CD14-positive monocyte (primary cell): ENCODE measurements around the gene PBOV1. TPM values are rescaled to one million over a fixed set of nuclear protein-coding genes. Genes with fewer than 3 reads are reported as not detected.

Experiments used
- DNase-seq, 3 donors: peaks; one replicate each; pipeline ENCODE4 v3.0.0-alpha.2; 2011 to 2022
- H2AFZ ChIP-seq: 2 replicates; pipeline ENCODE4 v1.6.0; 2012; ENCODE audit warnings: mild to moderate bottlenecking, low read depth, low read length, inconsistent platforms; ENCODE audit not compliant: insufficient read depth, poor library complexity, severe bottlenecking
- H3K27ac ChIP-seq, 2 donors: 1 replicate in 1 of 2; 2 replicates in 1 of 2; pipeline ENCODE4 v1.5.1; 2012 to 2013; ENCODE audit warnings: low read length in 2 of 2, control low read depth in 1 of 2, inconsistent platforms in 1 of 2, low read depth in 1 of 2, mild to moderate bottlenecking in 1 of 2
- H3K27me3 ChIP-seq, 2 donors: one replicate each; pipeline versions ENCODE4 v1.6.0 to v1.6.1; 2011 to 2013; ENCODE audit warnings: low read length in 2 of 2; ENCODE audit not compliant: control insufficient read depth in 2 of 2, insufficient read depth in 2 of 2
- H3K36me3 ChIP-seq, 2 donors: replicated peaks in 1 of 2; 1 replicate in 1 of 2; 2 replicates in 1 of 2; pipeline versions ENCODE4 v1.5.1 to v1.6.1; 2012 to 2013; ENCODE audit warnings: low read length in 2 of 2, control low read depth in 1 of 2, inconsistent platforms in 1 of 2, mild to moderate bottlenecking in 1 of 2; ENCODE audit not compliant: insufficient read depth in 2 of 2, control insufficient read depth in 1 of 2
- H3K4me1 ChIP-seq, 2 donors: 1 replicate in 1 of 2; 2 replicates in 1 of 2; pipeline versions ENCODE4 v1.5.1 to v1.6.1; 2012 to 2013; ENCODE audit warnings: low read length in 2 of 2, control low read depth in 1 of 2, inconsistent platforms in 1 of 2, mild to moderate bottlenecking in 1 of 2, moderate library complexity in 1 of 2; ENCODE audit not compliant: insufficient read depth in 2 of 2, control insufficient read depth in 1 of 2
- H3K4me2 ChIP-seq: replicated peaks from 2 replicates; pipeline ENCODE3; 2012; ENCODE audit warnings: low read length, moderate library complexity, mild to moderate bottlenecking; ENCODE audit not compliant: poor library complexity, severe bottlenecking; ENCODE audit errors: extremely low read depth
- H3K4me3 ChIP-seq, 3 experiments: fragments of 200-600 bp in 1 of 3; sonication (generic) in 1 of 3; replicated peaks in 1 of 3; 1 replicate in 2 of 3; 2 replicates in 1 of 3; pipeline ENCODE4 v1.5.1; 2011 to 2013; ENCODE audit warnings: low read length in 3 of 3, mild to moderate bottlenecking in 3 of 3, control low read depth in 2 of 3, low read depth in 2 of 3, inconsistent platforms in 1 of 3, moderate library complexity in 1 of 3
- H3K79me2 ChIP-seq: 2 replicates; pipeline ENCODE4 v1.6.0; 2012; ENCODE audit warnings: mild to moderate bottlenecking, control low read depth, inconsistent platforms, low read length, moderate library complexity; ENCODE audit not compliant: insufficient read depth
- H3K9ac ChIP-seq: 2 replicates; pipeline ENCODE4 v1.6.0; 2017; ENCODE audit warnings: low read length, mild to moderate bottlenecking; ENCODE audit not compliant: insufficient read depth, poor library complexity, severe bottlenecking
- H3K9me3 ChIP-seq, 2 donors: replicated peaks in 1 of 2; 1 replicate in 1 of 2; 2 replicates in 1 of 2; pipeline versions ENCODE4 v1.5.1 to v1.6.1; 2012 to 2013; ENCODE audit warnings: low read length in 2 of 2, control low read depth in 1 of 2; ENCODE audit not compliant: control insufficient read depth in 1 of 2, insufficient read depth in 1 of 2
- H4K20me1 ChIP-seq: 2 replicates; pipeline ENCODE4 v1.6.0; 2012; ENCODE audit warnings: mild to moderate bottlenecking, low read length, control low read depth, moderate library complexity; ENCODE audit not compliant: insufficient read depth
- H3K27ac Mint-ChIP-seq, 7 donors: one replicate each; pipeline ENCODE4 v1.8.0; 2020; ENCODE audit warnings: mild to moderate bottlenecking in 7 of 7, mixed read lengths in 7 of 7, moderate library complexity in 6 of 7, inconsistent platforms in 2 of 7
- H3K27me3 Mint-ChIP-seq, 3 donors: one replicate each; pipeline ENCODE4 v1.8.0; 2021 to 2022; ENCODE audit warnings: low read depth in 3 of 3, mild to moderate bottlenecking in 3 of 3, mixed read lengths in 3 of 3, moderate library complexity in 3 of 3, inconsistent platforms in 1 of 3
- H3K36me3 Mint-ChIP-seq, 2 donors: one replicate each; pipeline ENCODE4 v1.8.0; 2020; ENCODE audit warnings: mixed read lengths in 2 of 2, inconsistent platforms in 1 of 2, mild to moderate bottlenecking in 1 of 2
- H3K4me1 Mint-ChIP-seq: one replicate; pipeline ENCODE4 v1.8.0; 2020; ENCODE audit warnings: mild to moderate bottlenecking, mixed read lengths
- H3K4me3 Mint-ChIP-seq, 2 donors: one replicate each; pipeline ENCODE4 v1.8.0; 2020; ENCODE audit warnings: mild to moderate bottlenecking in 2 of 2, mixed read lengths in 2 of 2, moderate library complexity in 1 of 2
- H3K9me3 Mint-ChIP-seq, 7 donors: one replicate each; pipeline ENCODE4 v1.8.0; 2020 to 2022; ENCODE audit warnings: mixed read lengths in 7 of 7, mild to moderate bottlenecking in 6 of 7, moderate library complexity in 6 of 7, inconsistent platforms in 2 of 7
- WGBS: methylation state at CpG from one replicate; pipeline ENCODE4 v1.1.5; 2013; ENCODE audit warnings: missing lambda C conversion rate; ENCODE audit not compliant: insufficient coverage; 5-methylcytosine and 5-hydroxymethylcytosine counted together
- intact Hi-C, 2 donors: fragments of 100-400 bp; cut with micrococcal nuclease; formaldehyde crosslinking; loops; one replicate each; pipeline versions ENCODE4 v1.15.0 to v1.15.1; 2023
- polyA plus RNA-seq, 3 donors: library from polyadenylated mRNA; depleted of rRNA in 1 of 3; unstranded in 2 of 3; stranded (reverse) in 1 of 3; fragments of 300-500 nt in 2 of 3; fragments of >200 nt in 1 of 3; fragmentation: Illumina TruSeq in 2 of 3; gene quantifications; 1 replicate in 2 of 3; 2 replicates in 1 of 3; pipeline ENCODE4 v1.2.3, GENCODE V29; 2012 to 2021
- TF ChIP-seq, protein P1 (sequence below): fragments of 200-600 bp; IDR thresholded peaks from one replicate; pipeline ENCODE4 v1.8.0; 2022; ENCODE audit warnings: antibody characterized with exemption, mild to moderate bottlenecking

Gene PBOV1
- polyA plus RNA-seq, 3 donors, result not detected

DNA sequence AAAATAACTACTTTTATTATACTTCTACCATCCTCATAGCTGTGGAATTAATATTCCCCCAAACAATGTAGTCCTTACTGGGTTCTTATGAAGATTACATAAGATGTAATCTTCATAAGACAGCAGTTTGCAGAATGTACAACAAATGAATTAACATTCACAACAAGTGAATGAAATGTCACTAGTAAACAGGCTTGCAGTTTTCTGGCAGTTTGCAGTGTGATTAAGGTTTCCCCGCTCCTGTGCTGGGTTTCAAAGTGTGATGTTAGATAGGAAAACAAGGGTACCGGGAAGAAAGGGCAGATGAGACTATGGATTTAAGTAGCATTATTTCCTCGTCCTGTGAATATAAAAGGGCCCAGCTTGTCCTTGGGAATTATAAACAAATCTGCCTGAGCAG lies 34.1 kb downstream of the PBOV1 start:
- H3K4me3 Mint-ChIP-seq, result no peak overlapping the region
- H3K36me3 ChIP-seq, result no peaks in the 10 kb centered on the region
- no peak overlapping the region for H3K4me3 ChIP-seq
- intact Hi-C loops, result no loop called here
- no peaks in the 10 kb centered on the region for H3K4me1 ChIP-seq
- WGBS, result 93% methylated on average over 3 of the region's 3 CpGs
- H3K9me3 Mint-ChIP-seq, result peaks cover 0 to 3% (median 0%) of the 10 kb centered on the region in 7 donors
- TF ChIP-seq, protein P1, sequence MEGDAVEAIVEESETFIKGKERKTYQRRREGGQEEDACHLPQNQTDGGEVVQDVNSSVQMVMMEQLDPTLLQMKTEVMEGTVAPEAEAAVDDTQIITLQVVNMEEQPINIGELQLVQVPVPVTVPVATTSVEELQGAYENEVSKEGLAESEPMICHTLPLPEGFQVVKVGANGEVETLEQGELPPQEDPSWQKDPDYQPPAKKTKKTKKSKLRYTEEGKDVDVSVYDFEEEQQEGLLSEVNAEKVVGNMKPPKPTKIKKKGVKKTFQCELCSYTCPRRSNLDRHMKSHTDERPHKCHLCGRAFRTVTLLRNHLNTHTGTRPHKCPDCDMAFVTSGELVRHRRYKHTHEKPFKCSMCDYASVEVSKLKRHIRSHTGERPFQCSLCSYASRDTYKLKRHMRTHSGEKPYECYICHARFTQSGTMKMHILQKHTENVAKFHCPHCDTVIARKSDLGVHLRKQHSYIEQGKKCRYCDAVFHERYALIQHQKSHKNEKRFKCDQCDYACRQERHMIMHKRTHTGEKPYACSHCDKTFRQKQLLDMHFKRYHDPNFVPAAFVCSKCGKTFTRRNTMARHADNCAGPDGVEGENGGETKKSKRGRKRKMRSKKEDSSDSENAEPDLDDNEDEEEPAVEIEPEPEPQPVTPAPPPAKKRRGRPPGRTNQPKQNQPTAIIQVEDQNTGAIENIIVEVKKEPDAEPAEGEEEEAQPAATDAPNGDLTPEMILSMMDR, result no peak
- no peaks in the 10 kb centered on the region for H3K79me2 ChIP-seq
- H3K27ac Mint-ChIP-seq, result no peak overlapping the region
- DNase-seq, result no peak
- no peaks in the 10 kb centered on the region for H3K9me3 ChIP-seq
- no peak overlapping the region for H3K27ac ChIP-seq
- H2AFZ ChIP-seq, result no peak overlapping the region
- H3K4me1 Mint-ChIP-seq, result no peaks in the 10 kb centered on the region
- no peak overlapping the region for H3K4me2 ChIP-seq
- no peak overlapping the region for H3K9ac ChIP-seq
- peaks cover 4 to 9% (median 5%) of the 10 kb centered on the region in 3 donors for H3K27me3 Mint-ChIP-seq
- H3K27me3 ChIP-seq, result no peaks in the 10 kb centered on the region
- H4K20me1 ChIP-seq, result no peaks in the 10 kb centered on the region
- no peaks in the 10 kb centered on the region for H3K36me3 Mint-ChIP-seq

DNA sequence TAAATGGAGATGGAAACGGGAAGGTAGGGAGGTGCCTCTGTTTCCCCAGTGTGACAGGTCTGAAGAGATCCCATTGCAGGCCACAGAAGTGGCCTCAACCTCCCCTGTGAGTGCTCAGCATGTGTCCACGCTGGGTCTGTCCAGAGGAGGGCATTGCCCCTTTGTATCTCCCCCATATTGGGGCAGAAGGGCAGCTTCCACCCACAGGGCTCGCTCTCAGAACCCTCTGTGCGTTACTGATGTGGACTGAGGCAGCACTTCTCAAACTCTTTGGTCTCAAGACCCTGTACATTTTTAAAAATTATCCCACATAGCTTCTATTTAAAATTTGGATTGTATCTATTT lies 34.5 kb downstream of the PBOV1 start:
- intact Hi-C loops, result no loop called here

More for the DNA sequence above, 34.5 kb downstream of the PBOV1 start:
- no peaks in the 10 kb centered on the region for H3K79me2 ChIP-seq
- Mint-ChIP-seq H3K4me1 (no peaks in the 10 kb centered on the region), H3K4me3 (no peak overlapping the region), H3K36me3 (no peaks in the 10 kb centered on the region), H3K27ac (no peak overlapping the region), H3K9me3 (peaks cover 0 to 6% (median 0%) of the 10 kb centered on the region in 7 donors), H3K27me3 (peaks cover 3 to 9% (median 5%) of the 10 kb centered on the region in 3 donors)
- H3K36me3 ChIP-seq, result no peaks in the 10 kb centered on the region
- H3K4me1 ChIP-seq, result no peaks in the 10 kb centered on the region
- no peaks in the 10 kb centered on the region for H4K20me1 ChIP-seq
- no peaks in the 10 kb centered on the region for H3K27me3 ChIP-seq
- H2AFZ ChIP-seq, result no peak overlapping the region
- no peak overlapping the region for H3K4me3 ChIP-seq
- H3K27ac ChIP-seq, result no peak overlapping the region
- DNase-seq, result no peak
- no peak overlapping the region for H3K4me2 ChIP-seq
- TF ChIP-seq, protein P1, result no peak
- WGBS, result 83% methylated on average over 3 of the region's 4 CpGs
- H3K9ac ChIP-seq, result no peak overlapping the region
- no peaks in the 10 kb centered on the region for H3K9me3 ChIP-seq
